Left lung (tissue), 10 donors: Measurements from ENCODE around the gene EIF4B. TPM values are rescaled to one million over a fixed set of nuclear protein-coding genes. Genes with fewer than 3 reads are reported as not detected.

Experiments
- ATAC-seq: fragments of 200-7000 bp; cut with Tn5 transposase; one replicate; pipeline ENCODE4 v1.9.1; 2020; ENCODE audit warnings: moderate library complexity
- DNase-seq, 4 donors: peaks; one replicate each; pipeline ENCODE4 v3.0.0-alpha.2; 2013 to 2020
- H3K27ac ChIP-seq, 2 donors: fragments of 200-600 bp; sonication (generic) in 1 of 2; one replicate each; pipeline versions ENCODE4 v1.5.0 to v1.8.0; 2020 to 2021
- H3K27me3 ChIP-seq, 2 donors: fragments of 200-600 bp; sonication (generic) in 1 of 2; one replicate each; pipeline versions ENCODE4 v1.5.0 to v1.8.0; 2020 to 2021
- H3K36me3 ChIP-seq, 2 donors: fragments of 200-600 bp; sonication (generic) in 1 of 2; one replicate each; pipeline versions ENCODE4 v1.5.0 to v1.8.0; 2020 to 2021
- H3K4me1 ChIP-seq, 2 donors: fragments of 200-600 bp; one replicate each; pipeline ENCODE4 v1.8.0; 2021
- H3K4me3 ChIP-seq, 2 donors: fragments of 200-600 bp; sonication (generic) in 1 of 2; one replicate each; pipeline versions ENCODE4 v1.5.0 to v1.8.0; 2020 to 2021; ENCODE audit warnings: mild to moderate bottlenecking in 1 of 2
- H3K9me3 ChIP-seq, 2 donors: fragments of 200-600 bp; sonication (generic) in 1 of 2; one replicate each; pipeline versions ENCODE4 v1.5.0 to v1.8.0; 2020 to 2021
- intact Hi-C, 2 donors: fragments of 100-400 bp; cut with DNase I; formaldehyde crosslinking; loops; one replicate each; pipeline versions ENCODE4 v1.11.2 to v1.14.2; 2022
- polyA plus RNA-seq, 6 donors: library from polyadenylated mRNA; unstranded; fragments of 120-200 nt; gene quantifications; one replicate each; pipeline ENCODE4 v1.2.1, GENCODE V29; 2013; ENCODE audit not compliant: insufficient read length in 6 of 6
- total RNA-seq, 2 donors: library from RNA; stranded (reverse); fragmentation: NEBNext Ultra II Directional; extraction: Animal tissue kit (Norgen Biotek cat#: 25700); gene quantifications; one replicate each; pipeline ENCODE4 v1.2.1, GENCODE V29; 2021
- TF ChIP-seq, protein P1 (sequence below), 2 donors: fragments of 200-600 bp; sonication (generic) in 1 of 2; IDR thresholded peaks; one replicate each; pipeline versions ENCODE4 v1.5.0 to v1.8.0; 2021; ENCODE audit warnings: antibody characterized with exemption in 2 of 2
- donor health status: DM: no; HTN: yes; CAD: no.
- donor health status: DM: no; HTN: no; CAD: no.

EIF4B gene
- total and polyA plus RNA-seq, 8 donors = 326 to 581 (median 515) TPM

DNA sequence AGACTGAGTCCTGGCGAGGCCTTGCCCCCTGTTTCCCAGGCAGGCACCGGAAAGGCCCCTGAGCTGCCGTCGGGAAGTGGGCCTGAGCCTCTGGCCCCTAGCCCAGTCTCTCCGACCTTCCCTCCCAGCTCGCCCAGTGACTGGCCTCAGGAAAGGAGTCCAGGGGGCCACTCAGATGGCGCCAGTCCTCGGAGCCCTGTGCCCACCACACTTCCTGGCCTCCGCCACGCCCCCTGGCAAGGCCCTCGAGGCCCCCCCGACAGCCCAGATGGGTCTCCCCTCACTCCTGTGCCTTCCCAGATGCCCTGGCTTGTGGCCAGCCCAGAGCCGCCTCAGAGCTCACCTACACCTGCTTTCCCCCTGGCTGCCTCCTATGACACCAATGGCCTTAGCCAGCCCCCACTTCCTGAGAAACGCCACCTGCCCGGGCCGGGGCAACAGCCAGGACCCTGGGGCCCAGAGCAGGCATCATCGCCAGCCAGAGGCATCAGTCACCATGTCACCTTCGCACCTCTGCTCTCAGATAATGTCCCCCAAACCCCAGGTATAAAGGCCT, 54.5 kb downstream of the EIF4B start:
- ATAC-seq (no peak), DNase-seq (peak in 1 of 4 donors; percentile 76)
- Histone ChIP-seq H3K9me3 (no peaks in the 10 kb centered on the region), H3K36me3 (peaks cover 5 to 83% of the 10 kb centered on the region in 2 donors), H3K4me3 (no peak overlapping the region), H3K27me3 (no peaks in the 10 kb centered on the region), H3K27ac (peak overlapping the region; percentile 2 to 58), H3K4me1 (peaks cover 8 to 25% of the 10 kb centered on the region in 2 donors)
- TF ChIP-seq, protein P1, sequence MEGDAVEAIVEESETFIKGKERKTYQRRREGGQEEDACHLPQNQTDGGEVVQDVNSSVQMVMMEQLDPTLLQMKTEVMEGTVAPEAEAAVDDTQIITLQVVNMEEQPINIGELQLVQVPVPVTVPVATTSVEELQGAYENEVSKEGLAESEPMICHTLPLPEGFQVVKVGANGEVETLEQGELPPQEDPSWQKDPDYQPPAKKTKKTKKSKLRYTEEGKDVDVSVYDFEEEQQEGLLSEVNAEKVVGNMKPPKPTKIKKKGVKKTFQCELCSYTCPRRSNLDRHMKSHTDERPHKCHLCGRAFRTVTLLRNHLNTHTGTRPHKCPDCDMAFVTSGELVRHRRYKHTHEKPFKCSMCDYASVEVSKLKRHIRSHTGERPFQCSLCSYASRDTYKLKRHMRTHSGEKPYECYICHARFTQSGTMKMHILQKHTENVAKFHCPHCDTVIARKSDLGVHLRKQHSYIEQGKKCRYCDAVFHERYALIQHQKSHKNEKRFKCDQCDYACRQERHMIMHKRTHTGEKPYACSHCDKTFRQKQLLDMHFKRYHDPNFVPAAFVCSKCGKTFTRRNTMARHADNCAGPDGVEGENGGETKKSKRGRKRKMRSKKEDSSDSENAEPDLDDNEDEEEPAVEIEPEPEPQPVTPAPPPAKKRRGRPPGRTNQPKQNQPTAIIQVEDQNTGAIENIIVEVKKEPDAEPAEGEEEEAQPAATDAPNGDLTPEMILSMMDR (IDR thresholded peaks at IDR 0.05) = no peak
- intact Hi-C loops = no loop called here

DNA sequence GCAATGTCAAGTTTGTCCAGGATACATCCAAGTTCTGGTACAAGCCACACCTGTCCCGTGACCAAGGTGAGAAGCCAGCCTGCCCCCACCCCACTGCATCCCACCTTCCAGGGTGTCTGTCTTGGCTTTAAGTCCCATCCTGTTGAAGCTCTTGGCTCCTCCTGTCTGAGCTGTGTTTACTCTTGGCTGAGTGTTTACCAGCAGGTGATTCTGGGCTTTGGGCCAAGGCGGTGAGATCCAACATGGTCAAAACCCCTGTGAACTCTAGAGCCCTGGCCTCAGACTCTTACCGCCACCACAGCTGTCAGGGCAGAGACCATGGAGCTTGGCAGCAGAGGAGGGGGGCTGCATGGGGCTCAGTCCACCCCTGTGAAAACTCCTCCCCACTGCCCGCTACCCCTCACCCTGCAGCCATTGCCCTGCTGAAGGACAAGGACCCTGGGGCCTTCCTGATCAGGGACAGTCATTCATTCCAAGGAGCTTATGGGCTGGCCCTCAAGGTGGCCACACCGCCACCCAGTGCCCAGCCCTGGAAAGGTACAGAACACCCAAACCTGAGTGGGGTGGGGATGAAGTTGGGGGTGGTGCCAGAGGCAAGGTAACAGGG, 55.3 kb downstream of the EIF4B start:
- peaks cover 5 to 85% of the 10 kb centered on the region in 2 donors for H3K36me3 ChIP-seq
- H3K27me3 ChIP-seq = no peaks in the 10 kb centered on the region
- DNase-seq (peak in 3 of 4 donors; percentile 72 to 82 (median 80)), ATAC-seq (peak; percentile 67)
- intact Hi-C loops = no loop called here
- peaks cover 8 to 33% of the 10 kb centered on the region in 2 donors for H3K4me1 ChIP-seq
- TF ChIP-seq, protein P1 (IDR thresholded peaks at IDR 0.05) = no peak
- H3K4me3 ChIP-seq = no peak overlapping the region
- peak overlapping the region; percentile 28 to 58 for H3K27ac ChIP-seq
- H3K9me3 ChIP-seq = no peaks in the 10 kb centered on the region

DNA sequence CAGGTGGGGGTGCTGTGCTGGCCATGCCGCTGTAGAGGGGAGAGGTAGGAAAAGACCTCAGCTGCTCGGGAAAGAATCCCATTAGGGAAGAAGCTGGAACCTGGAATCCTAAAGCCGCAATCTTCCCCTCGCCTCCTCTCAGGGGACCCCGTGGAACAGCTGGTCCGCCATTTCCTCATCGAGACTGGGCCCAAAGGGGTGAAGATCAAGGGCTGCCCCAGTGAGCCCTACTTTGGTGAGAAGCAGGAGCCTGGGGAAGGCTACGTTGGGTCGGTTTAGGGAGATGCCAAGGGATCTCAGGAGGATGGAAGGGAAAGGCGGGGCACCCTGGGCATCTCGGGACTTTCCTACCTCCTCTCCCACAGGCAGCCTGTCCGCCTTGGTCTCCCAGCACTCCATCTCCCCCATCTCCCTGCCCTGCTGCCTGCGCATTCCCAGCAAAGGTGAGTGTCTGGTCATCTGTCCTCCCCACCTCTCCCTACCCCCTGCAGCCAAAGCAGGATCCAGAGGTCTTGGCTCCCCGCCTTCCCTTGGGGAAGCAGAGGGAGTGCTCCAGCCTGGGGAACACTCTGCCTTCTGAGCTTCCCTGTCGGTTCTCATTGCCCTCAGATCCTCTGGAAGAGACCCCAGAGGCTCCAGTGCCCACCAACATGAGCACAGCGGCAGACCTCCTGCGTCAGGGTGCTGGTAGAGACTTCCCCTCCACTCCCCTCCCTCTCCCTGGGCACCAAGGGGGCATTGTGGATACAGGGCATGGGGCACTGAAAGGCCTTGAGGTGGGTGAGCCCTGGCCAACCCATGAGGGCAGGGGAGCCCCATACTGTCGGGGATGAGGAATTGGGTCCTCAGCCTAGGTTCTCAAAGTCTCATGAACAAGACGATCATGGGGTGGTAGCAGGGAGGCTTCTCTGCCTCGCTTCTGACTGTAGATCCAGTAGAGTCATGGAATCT, 56.0 kb downstream of the EIF4B start:
- DNase-seq (peak in 2 of 4 donors; percentile 31 to 37), ATAC-seq (no peak)
- intact Hi-C loops = no loop called here
- Histone ChIP-seq H3K27me3 (no peaks in the 10 kb centered on the region), H3K27ac (peak overlapping the region; percentile 28 to 58), H3K36me3 (peaks cover 5 to 85% of the 10 kb centered on the region in 2 donors), H3K9me3 (no peaks in the 10 kb centered on the region), H3K4me3 (no peak overlapping the region), H3K4me1 (peaks cover 8 to 36% of the 10 kb centered on the region in 2 donors)
- TF ChIP-seq, protein P1 (IDR thresholded peaks at IDR 0.05) = no peak

DNA sequence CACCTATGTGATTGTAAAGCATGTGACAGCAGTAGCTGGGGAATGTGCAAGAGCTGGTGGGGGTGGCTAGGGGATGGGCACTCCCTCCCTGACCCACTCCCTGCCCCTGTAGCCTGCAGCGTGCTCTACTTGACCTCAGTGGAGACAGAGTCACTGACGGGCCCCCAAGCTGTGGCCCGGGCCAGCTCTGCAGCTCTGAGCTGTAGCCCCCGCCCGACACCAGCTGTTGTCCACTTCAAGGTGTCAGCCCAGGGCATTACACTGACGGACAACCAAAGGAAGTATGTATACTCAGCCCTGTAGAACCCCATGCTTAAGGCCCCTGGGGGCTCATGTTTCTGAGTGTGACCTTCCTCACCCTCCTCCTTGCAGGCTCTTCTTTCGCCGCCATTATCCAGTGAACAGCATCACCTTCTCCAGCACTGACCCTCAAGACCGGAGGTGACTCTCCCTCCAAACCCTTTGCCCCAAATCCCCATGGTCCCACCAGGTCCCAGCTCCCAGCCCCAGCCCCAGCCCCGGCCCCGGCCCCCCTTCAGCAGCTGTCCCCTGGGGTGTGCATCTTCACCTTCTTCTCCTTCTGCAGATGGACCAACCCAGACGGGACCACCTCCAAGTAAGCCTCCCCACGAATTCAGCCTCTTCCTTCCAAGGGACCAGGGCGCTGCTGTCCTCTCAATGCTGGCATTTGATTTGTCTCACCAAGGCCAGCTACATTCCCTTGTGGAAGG, 56.9 kb downstream of the EIF4B start:
- intact Hi-C loops = no loop called here
- DNase-seq (peak in 1 of 4 donors; percentile 53), ATAC-seq (no peak)
- Histone ChIP-seq H3K9me3 (no peaks in the 10 kb centered on the region), H3K27me3 (no peaks in the 10 kb centered on the region), H3K36me3 (peaks cover 5 to 85% of the 10 kb centered on the region in 2 donors), H3K4me3 (no peak overlapping the region), H3K27ac (no peak overlapping the region), H3K4me1 (peaks cover 8 to 36% of the 10 kb centered on the region in 2 donors)
- TF ChIP-seq, protein P1 (IDR thresholded peaks at IDR 0.05) = no peak
